ENCODE measurements around the gene RHCG. TPM values are rescaled to one million over a fixed set of nuclear protein-coding genes. Genes with fewer than 3 reads are reported as not detected.
A peak's percentile ranks its signal among the peaks of the same experiment; 100 is the strongest.

Gene RHCG
- total and polyA plus RNA-seq, 2 of the 13 experiments (the other 11 are each of a cell fraction or from before 2014, with no cell fraction given), result not detected

GRCh38 chr15:89430530-89431341 is 65.6 kb downstream of the RHCG start (continued):
- TF ChIP-seq ZNF326 (CRISPR knock-in tag; IDR thresholded peaks at IDR 0.05; ENCODE audit: borderline replicate concordance), result no peak
- TF ChIP-seq NFYC (CRISPR knock-in tag; IDR thresholded peaks at IDR 0.05), result no peak
- TF ChIP-seq, protein P1, sequence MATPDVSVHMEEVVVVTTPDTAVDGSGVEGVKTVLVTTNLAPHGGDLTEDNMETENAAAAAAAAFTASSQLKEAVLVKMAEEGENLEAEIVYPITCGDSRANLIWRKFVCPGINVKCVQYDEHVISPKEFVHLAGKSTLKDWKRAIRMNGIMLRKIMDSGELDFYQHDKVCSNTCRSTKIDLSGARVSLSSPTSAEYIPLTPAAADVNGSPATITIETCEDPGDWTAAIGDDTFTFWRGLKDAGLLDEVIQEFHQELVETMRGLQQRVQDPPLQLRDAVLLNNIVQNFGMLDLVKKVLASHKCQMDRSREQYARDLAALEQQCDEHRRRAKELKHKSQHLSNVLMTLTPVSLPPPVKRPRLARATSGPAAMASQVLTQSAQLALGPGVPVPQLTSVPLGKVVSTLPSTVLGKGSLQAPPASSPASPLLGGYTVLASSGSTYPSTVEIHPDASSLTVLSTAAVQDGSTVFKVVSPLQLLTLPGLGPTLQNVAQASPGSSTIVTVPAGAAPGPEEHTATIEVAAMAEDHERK (CRISPR knock-in tag; IDR thresholded peaks at IDR 0.05; ENCODE audit: low read depth), result no peak
- TF ChIP-seq, protein P2, sequence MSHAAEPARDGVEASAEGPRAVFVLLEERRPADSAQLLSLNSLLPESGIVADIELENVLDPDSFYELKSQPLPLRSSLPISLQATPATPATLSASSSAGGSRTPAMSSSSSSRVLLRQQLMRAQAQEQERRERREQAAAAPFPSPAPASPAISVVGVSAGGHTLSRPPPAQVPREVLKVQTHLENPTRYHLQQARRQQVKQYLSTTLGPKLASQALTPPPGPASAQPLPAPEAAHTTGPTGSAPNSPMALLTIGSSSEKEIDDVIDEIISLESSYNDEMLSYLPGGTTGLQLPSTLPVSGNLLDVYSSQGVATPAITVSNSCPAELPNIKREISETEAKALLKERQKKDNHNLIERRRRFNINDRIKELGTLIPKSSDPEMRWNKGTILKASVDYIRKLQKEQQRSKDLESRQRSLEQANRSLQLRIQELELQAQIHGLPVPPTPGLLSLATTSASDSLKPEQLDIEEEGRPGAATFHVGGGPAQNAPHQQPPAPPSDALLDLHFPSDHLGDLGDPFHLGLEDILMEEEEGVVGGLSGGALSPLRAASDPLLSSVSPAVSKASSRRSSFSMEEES (CRISPR knock-in tag; IDR thresholded peaks at IDR 0.05), result peak; percentile 56
- TF ChIP-seq ZNF280B (CRISPR knock-in tag; IDR thresholded peaks at IDR 0.05; ENCODE audit: borderline replicate concordance), result peak; percentile 45; the same call in 1 of the 2 replicates
- TF ChIP-seq ZNF605 (CRISPR knock-in tag; IDR thresholded peaks at IDR 0.05), result 0 out of 2 replicates have a peak, but pooled peaks have one; percentile 44
- TF ChIP-seq ZNF263 (CRISPR knock-in tag; IDR thresholded peaks at IDR 0.05), result peak; percentile 43; the same call in 1 of the 2 replicates
- TF ChIP-seq NONO (IDR thresholded peaks at IDR 0.05), result no peak
- peak; percentile 77 for TF ChIP-seq NONO (CRISPR knock-in tag; conservative IDR thresholded peaks at IDR 0.05)
- peak; percentile 36; the same call in 1 of the 2 replicates for TF ChIP-seq HOXA3 (CRISPR knock-in tag; IDR thresholded peaks at IDR 0.05)
- 0 out of 2 replicates have a peak, but pooled peaks have one; percentile 43 for TF ChIP-seq ZNF333 (CRISPR knock-in tag; IDR thresholded peaks at IDR 0.05; ENCODE audit: borderline replicate concordance)
- 0 out of 2 replicates have a peak, but pooled peaks have one; percentile 28 for TF ChIP-seq ZNF83 (CRISPR knock-in tag; IDR thresholded peaks at IDR 0.05; ENCODE audit: borderline replicate concordance)
- peak; percentile 67; the same call in 1 of the 2 replicates for TF ChIP-seq GABPB1 (CRISPR knock-in tag; IDR thresholded peaks at IDR 0.05)
- peak; percentile 18; the same call in 1 of the 2 replicates for TF ChIP-seq YEATS2 (CRISPR knock-in tag; IDR thresholded peaks at IDR 0.05; ENCODE audit: borderline replicate concordance)
- peak; percentile 60; the same call in 1 of the 2 replicates for TF ChIP-seq ZNF788 (CRISPR knock-in tag; IDR thresholded peaks at IDR 0.05; ENCODE audit: borderline replicate concordance)
- peak; percentile 56; the same call in 1 of the 2 replicates for TF ChIP-seq HDAC2 (CRISPR knock-in tag; IDR thresholded peaks at IDR 0.05)
- TF ChIP-seq, protein P3, sequence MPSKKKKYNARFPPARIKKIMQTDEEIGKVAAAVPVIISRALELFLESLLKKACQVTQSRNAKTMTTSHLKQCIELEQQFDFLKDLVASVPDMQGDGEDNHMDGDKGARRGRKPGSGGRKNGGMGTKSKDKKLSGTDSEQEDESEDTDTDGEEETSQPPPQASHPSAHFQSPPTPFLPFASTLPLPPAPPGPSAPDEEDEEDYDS (CRISPR knock-in tag; IDR thresholded peaks at IDR 0.05), result 0 out of 2 replicates have a peak, but pooled peaks have one; percentile 47
- 0 out of 2 replicates have a peak, but pooled peaks have one; percentile 40 for TF ChIP-seq ZNF335 (CRISPR knock-in tag; IDR thresholded peaks at IDR 0.05)
- no peak for TF ChIP-seq MAF1 (CRISPR knock-in tag; IDR thresholded peaks at IDR 0.05; ENCODE audit: borderline replicate concordance)
- 0 out of 2 replicates have a peak, but pooled peaks have one; percentile 39 for TF ChIP-seq ZNF317 (CRISPR knock-in tag; IDR thresholded peaks at IDR 0.05)
- TF ChIP-seq SNAI1 (CRISPR knock-in tag; IDR thresholded peaks at IDR 0.05; ENCODE audit: borderline replicate concordance), result 0 out of 2 replicates have a peak, but pooled peaks have one; percentile 35
- TF ChIP-seq RARG (CRISPR knock-in tag; IDR thresholded peaks at IDR 0.05; ENCODE audit: low read depth), result no peak
- TF ChIP-seq ZNF773 (CRISPR knock-in tag; IDR thresholded peaks at IDR 0.05; ENCODE audit: borderline replicate concordance), result no peak
- TF ChIP-seq, protein P4, sequence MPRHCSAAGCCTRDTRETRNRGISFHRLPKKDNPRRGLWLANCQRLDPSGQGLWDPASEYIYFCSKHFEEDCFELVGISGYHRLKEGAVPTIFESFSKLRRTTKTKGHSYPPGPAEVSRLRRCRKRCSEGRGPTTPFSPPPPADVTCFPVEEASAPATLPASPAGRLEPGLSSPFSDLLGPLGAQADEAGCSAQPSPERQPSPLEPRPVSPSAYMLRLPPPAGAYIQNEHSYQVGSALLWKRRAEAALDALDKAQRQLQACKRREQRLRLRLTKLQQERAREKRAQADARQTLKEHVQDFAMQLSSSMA (CRISPR knock-in tag; IDR thresholded peaks at IDR 0.05), result no peak
